ENCODE data around the gene OR9I1.

The OR9I1 gene

GRCh38 chr11:58125469-58125868 is at the start of gene OR9I1:
Gene OR9I1, minus strand, starts transcription at chr11:58125530. Its CDS starts 6,086 bp downstream, at chr11:58119444.
- no peak for FAIRE-seq
- no peak for TF ChIP-seq POLR2A (IDR thresholded peaks at IDR 0.05; ENCODE audit: low read depth, low read length)
- DNase-seq (ENCODE audit: insufficient read length, low spot score), result no peak

GRCh38 chr11:58165504-58166106 is 40.3 kb upstream of the OR9I1 start:
- no peak for TF ChIP-seq POLR2A (IDR thresholded peaks at IDR 0.05; ENCODE audit: low read depth, low read length)
- FAIRE-seq (no peak), DNase-seq (ENCODE audit: insufficient read length, low spot score) (no peak)

GRCh38 chr11:58164990-58165389 is 39.7 kb upstream of the OR9I1 start:
- FAIRE-seq (no peak), DNase-seq (ENCODE audit: insufficient read length, low spot score) (no peak)
- TF ChIP-seq POLR2A (IDR thresholded peaks at IDR 0.05; ENCODE audit: low read depth, low read length), result no peak

- FAIRE-seq, result no peak
Observed at GRCh38 chr11:58164389-58164788, 39.1 kb upstream of the OR9I1 start.

GRCh38 chr11:58152781-58153180 is 27.5 kb upstream of the OR9I1 start:
- TF ChIP-seq POLR2A (IDR thresholded peaks at IDR 0.05; ENCODE audit: low read depth, low read length), result no peak
- FAIRE-seq, result no peak
- DNase-seq (ENCODE audit: insufficient read length, low spot score), result no peak

More at GRCh38 chr11:58164389-58164788, 39.1 kb upstream of the OR9I1 start:
- no peak for TF ChIP-seq POLR2A (IDR thresholded peaks at IDR 0.05; ENCODE audit: low read depth, low read length)
- no peak for DNase-seq (ENCODE audit: insufficient read length, low spot score)

GRCh38 chr11:58142761-58143160 is 17.4 kb upstream of the OR9I1 start:
- DNase-seq (ENCODE audit: insufficient read length, low spot score) (no peak), FAIRE-seq (no peak)
- no peak for TF ChIP-seq POLR2A (IDR thresholded peaks at IDR 0.05; ENCODE audit: low read depth, low read length)

- no peak for DNase-seq (ENCODE audit: insufficient read length, low spot score)
- no peak for TF ChIP-seq POLR2A (IDR thresholded peaks at IDR 0.05; ENCODE audit: low read depth, low read length)
- no peak for FAIRE-seq
Observed at GRCh38 chr11:58135171-58135570, 9.8 kb upstream of the OR9I1 start.

- DNase-seq (ENCODE audit: insufficient read length, low spot score) (no peak), FAIRE-seq (no peak)
- TF ChIP-seq POLR2A (IDR thresholded peaks at IDR 0.05; ENCODE audit: low read depth, low read length), result no peak
Observed at GRCh38 chr11:58134151-58134550, 8.8 kb upstream of the OR9I1 start.

GRCh38 chr11:58133309-58134076 is 8.2 kb upstream of the OR9I1 start:
- FAIRE-seq (no peak), DNase-seq (ENCODE audit: insufficient read length, low spot score) (no peak)
- no peak for TF ChIP-seq POLR2A (IDR thresholded peaks at IDR 0.05; ENCODE audit: low read depth, low read length)

- no peak for TF ChIP-seq POLR2A (IDR thresholded peaks at IDR 0.05; ENCODE audit: low read depth, low read length)
- FAIRE-seq (no peak), DNase-seq (ENCODE audit: insufficient read length, low spot score) (no peak)
Observed at GRCh38 chr11:58127350-58127749, 2.0 kb upstream of the OR9I1 start.

GRCh38 chr11:58121096-58121495 is 4.2 kb downstream of the OR9I1 start:
- TF ChIP-seq POLR2A (IDR thresholded peaks at IDR 0.05; ENCODE audit: low read depth, low read length), result no peak
- DNase-seq (ENCODE audit: insufficient read length, low spot score) (no peak), FAIRE-seq (no peak)

GRCh38 chr11:58097437-58097836 is 27.9 kb downstream of the OR9I1 start:
- FAIRE-seq (no peak), DNase-seq (ENCODE audit: insufficient read length, low spot score) (no peak)
- TF ChIP-seq POLR2A (IDR thresholded peaks at IDR 0.05; ENCODE audit: low read depth, low read length), result no peak

- DNase-seq (ENCODE audit: insufficient read length, low spot score), result no peak
- TF ChIP-seq POLR2A (IDR thresholded peaks at IDR 0.05; ENCODE audit: low read depth, low read length), result no peak
- FAIRE-seq, result no peak
Observed at GRCh38 chr11:58086528-58086927, 38.8 kb downstream of the OR9I1 start.

- no peak for DNase-seq (ENCODE audit: insufficient read length, low spot score)
- no peak for TF ChIP-seq POLR2A (IDR thresholded peaks at IDR 0.05; ENCODE audit: low read depth, low read length)
- peak; percentile 57 for FAIRE-seq
Observed at GRCh38 chr11:58075781-58076180, 49.5 kb downstream of the OR9I1 start.

- no peak for TF ChIP-seq POLR2A (IDR thresholded peaks at IDR 0.05; ENCODE audit: low read depth, low read length)
- no peak for DNase-seq (ENCODE audit: insufficient read length, low spot score)
- no peak for FAIRE-seq
Observed at GRCh38 chr11:58070585-58070984, 54.7 kb downstream of the OR9I1 start.

Measured in H54 (cell line).